ENCODE data around the gene MYL7.
A peak's percentile ranks its signal among the peaks of the same experiment; 100 is the strongest.

MYL7 gene

DNA sequence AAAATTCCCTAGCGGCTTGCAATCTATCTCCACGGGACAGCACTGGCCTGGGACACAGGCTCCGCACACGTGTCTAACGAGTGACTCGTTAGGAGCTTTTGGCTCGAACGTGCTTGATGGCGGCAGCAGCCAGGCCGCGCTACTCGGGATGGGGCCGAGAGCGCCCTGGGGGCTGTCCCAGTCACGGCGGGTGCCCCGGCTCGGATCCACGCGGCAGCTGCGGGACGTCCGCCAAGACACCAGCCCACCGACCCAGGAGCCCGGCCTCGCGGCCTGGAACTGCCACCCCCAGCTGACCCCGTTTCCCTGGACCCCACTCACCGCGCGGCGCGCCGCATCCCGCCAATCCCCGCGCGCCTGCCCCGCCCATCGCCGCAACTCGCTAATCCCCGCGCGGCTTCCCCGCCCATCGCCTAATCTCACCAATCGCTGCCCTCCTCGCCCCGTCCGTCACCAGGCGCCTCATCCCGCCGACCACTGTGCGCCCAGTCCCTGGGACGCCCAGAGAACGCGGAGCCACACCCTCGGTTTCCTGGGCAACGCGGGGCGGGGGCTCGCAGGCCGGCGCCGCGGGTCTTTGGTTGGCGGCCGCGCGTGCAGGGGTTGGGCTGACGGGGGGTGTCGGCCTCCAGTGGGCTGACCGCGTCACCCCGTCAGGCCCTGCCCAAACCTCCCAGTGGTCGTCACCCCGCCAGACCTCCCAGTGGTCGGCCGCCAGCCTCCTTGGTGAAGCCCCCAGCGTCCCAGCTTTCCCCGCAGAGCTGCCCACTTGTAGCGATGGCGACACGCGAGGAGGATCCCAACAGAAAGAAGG lies 17.7 kb downstream of the MYL7 start, which contains the start of gene POLD2:
POLD2 (minus strand) TSS at position 359 of the 814 bp plus-strand sequence. CDS start 1,495 bp downstream, outside the sequence.
- peaks cover 13% of the 10 kb centered on the region for H3K4me1 ChIP-seq (ENCODE audit: low read length)
- no peaks in the 10 kb centered on the region for H3K9me2 ChIP-seq (replicated peaks; ENCODE audit: insufficient read depth, low read length)
- H3K36me3 ChIP-seq (replicated peaks; ENCODE audit: insufficient read depth, low read length) = peaks cover 4% of the 10 kb centered on the region; the same call in 1 of the 2 replicates
- H2AFZ ChIP-seq (ENCODE audit: low read length) = peak within 1 kb of the TSS; percentile 99
- H3K27ac ChIP-seq (ENCODE audit: low read length) = peak within 1 kb of the TSS; percentile 28; the same call in 1 of the 2 replicates
- H3K27me3 ChIP-seq (replicated peaks; ENCODE audit: insufficient read depth, low read length) = no peaks in the 10 kb centered on the region
- no peak for TF ChIP-seq EZH2phosphoT487 (IDR thresholded peaks at IDR 0.05; ENCODE audit: low read length)
- no peak for TF ChIP-seq EZH2 (optimal IDR thresholded peaks at IDR 0.05; ENCODE audit: low read depth, low read length)
- TF ChIP-seq, protein P1, sequence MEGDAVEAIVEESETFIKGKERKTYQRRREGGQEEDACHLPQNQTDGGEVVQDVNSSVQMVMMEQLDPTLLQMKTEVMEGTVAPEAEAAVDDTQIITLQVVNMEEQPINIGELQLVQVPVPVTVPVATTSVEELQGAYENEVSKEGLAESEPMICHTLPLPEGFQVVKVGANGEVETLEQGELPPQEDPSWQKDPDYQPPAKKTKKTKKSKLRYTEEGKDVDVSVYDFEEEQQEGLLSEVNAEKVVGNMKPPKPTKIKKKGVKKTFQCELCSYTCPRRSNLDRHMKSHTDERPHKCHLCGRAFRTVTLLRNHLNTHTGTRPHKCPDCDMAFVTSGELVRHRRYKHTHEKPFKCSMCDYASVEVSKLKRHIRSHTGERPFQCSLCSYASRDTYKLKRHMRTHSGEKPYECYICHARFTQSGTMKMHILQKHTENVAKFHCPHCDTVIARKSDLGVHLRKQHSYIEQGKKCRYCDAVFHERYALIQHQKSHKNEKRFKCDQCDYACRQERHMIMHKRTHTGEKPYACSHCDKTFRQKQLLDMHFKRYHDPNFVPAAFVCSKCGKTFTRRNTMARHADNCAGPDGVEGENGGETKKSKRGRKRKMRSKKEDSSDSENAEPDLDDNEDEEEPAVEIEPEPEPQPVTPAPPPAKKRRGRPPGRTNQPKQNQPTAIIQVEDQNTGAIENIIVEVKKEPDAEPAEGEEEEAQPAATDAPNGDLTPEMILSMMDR (IDR thresholded peaks at IDR 0.05; ENCODE audit: low read length) = no peak
- no peaks in the 10 kb centered on the region for H3K9me3 ChIP-seq (replicated peaks; ENCODE audit: insufficient read depth, low read length)
- peak; percentile 98 for DNase-seq
- H3K4me3 ChIP-seq (ENCODE audit: low read length) = peak within 1 kb of the TSS; percentile 77
- H3K9ac ChIP-seq (ENCODE audit: low read length) = peak within 1 kb of the TSS; percentile 78
- no peaks in the 10 kb centered on the region for H4K20me1 ChIP-seq (ENCODE audit: insufficient read depth, low read length)
- H3K4me2 ChIP-seq (ENCODE audit: low read depth, low read length) = peak within 1 kb of the TSS; percentile 99
- H3K79me2 ChIP-seq (ENCODE audit: low read length) = peaks cover 44% of the 10 kb centered on the region
- no peaks in the 10 kb centered on the region for H3F3A ChIP-seq (ENCODE audit: insufficient read depth, low read length)

DNA sequence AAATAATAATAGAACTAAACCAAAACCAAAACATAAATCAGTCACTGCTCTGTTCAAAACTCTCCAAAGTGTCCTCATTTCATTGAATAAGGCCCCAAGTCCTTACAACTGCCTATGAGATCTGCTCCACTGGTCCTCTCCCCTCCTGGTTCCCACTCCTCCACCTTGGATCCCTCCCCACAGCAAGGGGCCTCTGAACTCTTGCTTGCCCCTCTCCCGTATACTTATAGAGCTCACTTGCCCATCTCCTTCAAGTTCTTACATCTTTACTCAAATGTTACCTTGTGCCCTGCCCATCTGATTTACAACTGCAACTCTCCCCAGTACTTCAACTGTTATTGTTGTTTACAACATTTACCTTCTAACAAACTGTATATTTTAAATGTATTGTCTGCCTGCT lies 18.6 kb downstream of the MYL7 start:
- H3K36me3 ChIP-seq (replicated peaks; ENCODE audit: insufficient read depth, low read length) = peaks cover 4% of the 10 kb centered on the region; the same call in 1 of the 2 replicates
- peaks cover 44% of the 10 kb centered on the region for H3K79me2 ChIP-seq (ENCODE audit: low read length)
- H3K9ac ChIP-seq (ENCODE audit: low read length) = peak overlapping the region; percentile 78
- no peaks in the 10 kb centered on the region for H3K9me3 ChIP-seq (replicated peaks; ENCODE audit: insufficient read depth, low read length)
- no peak overlapping the region for H3K27ac ChIP-seq (ENCODE audit: low read length)
- H4K20me1 ChIP-seq (ENCODE audit: insufficient read depth, low read length) = no peaks in the 10 kb centered on the region
- H3K27me3 ChIP-seq (replicated peaks; ENCODE audit: insufficient read depth, low read length) = no peaks in the 10 kb centered on the region
- TF ChIP-seq EZH2 (optimal IDR thresholded peaks at IDR 0.05; ENCODE audit: low read depth, low read length) (no peak), EZH2phosphoT487 (IDR thresholded peaks at IDR 0.05; ENCODE audit: low read length) (no peak)
- TF ChIP-seq, protein P1 (IDR thresholded peaks at IDR 0.05; ENCODE audit: low read length) = no peak
- H3K4me2 ChIP-seq (ENCODE audit: low read depth, low read length) = peak overlapping the region; percentile 93
- no peaks in the 10 kb centered on the region for H3F3A ChIP-seq (ENCODE audit: insufficient read depth, low read length)
- H3K4me1 ChIP-seq (ENCODE audit: low read length) = peaks cover 13% of the 10 kb centered on the region
- no peak for DNase-seq
- H3K4me3 ChIP-seq (ENCODE audit: low read length) = peak overlapping the region; percentile 77
- H3K9me2 ChIP-seq (replicated peaks; ENCODE audit: insufficient read depth, low read length) = no peaks in the 10 kb centered on the region
- 0 out of 2 replicates have a peak overlapping the region, but pooled peaks have one; percentile 18 for H2AFZ ChIP-seq (ENCODE audit: low read length)

DNA sequence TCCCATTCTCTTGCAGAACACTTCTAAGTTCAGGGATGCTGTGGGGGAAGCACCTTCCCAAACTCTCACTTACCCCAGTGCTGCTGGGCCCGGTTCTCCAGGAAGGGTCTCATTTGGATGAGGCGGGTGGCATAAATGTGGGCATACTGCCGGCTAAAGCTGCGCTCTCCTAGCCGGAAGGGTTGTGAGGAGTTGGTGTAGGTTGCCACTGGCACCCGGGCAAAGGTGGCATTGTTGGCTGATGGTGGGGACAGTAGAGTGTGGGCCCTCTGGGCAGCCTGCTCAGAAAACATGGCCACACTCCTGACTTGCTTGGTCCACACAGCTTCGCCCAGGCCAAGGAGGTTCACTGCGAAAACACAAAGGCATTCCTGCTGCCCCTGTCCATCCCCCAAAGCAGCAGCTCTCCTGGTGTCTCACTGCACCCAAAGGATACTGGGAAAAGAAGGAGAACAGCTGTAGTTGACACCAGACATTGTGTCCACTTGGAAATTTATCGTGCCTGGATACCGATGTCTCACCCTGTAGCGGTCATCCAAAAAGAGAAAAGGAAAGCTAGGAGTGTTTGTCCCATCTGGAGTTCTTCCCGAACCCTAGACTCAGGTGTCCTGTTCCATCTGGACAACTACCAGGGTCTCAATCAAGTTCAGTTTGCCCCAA lies 19.2 kb downstream of the MYL7 start:
- no peak overlapping the region for H3K27ac ChIP-seq (ENCODE audit: low read length)
- peaks cover 44% of the 10 kb centered on the region for H3K79me2 ChIP-seq (ENCODE audit: low read length)

More for the DNA sequence above, 19.2 kb downstream of the MYL7 start:
- H4K20me1 ChIP-seq (ENCODE audit: insufficient read depth, low read length) = no peaks in the 10 kb centered on the region
- no peaks in the 10 kb centered on the region for H3K9me2 ChIP-seq (replicated peaks; ENCODE audit: insufficient read depth, low read length)
- H3K4me1 ChIP-seq (ENCODE audit: low read length) = peaks cover 13% of the 10 kb centered on the region
- DNase-seq = no peak
- no peaks in the 10 kb centered on the region for H3K27me3 ChIP-seq (replicated peaks; ENCODE audit: insufficient read depth, low read length)
- H3F3A ChIP-seq (ENCODE audit: insufficient read depth, low read length) = no peaks in the 10 kb centered on the region
- no peaks in the 10 kb centered on the region for H3K9me3 ChIP-seq (replicated peaks; ENCODE audit: insufficient read depth, low read length)
- no peak overlapping the region for H2AFZ ChIP-seq (ENCODE audit: low read length)
- TF ChIP-seq EZH2phosphoT487 (IDR thresholded peaks at IDR 0.05; ENCODE audit: low read length) = no peak
- TF ChIP-seq, protein P1 (IDR thresholded peaks at IDR 0.05; ENCODE audit: low read length) = no peak
- no peak for TF ChIP-seq EZH2 (optimal IDR thresholded peaks at IDR 0.05; ENCODE audit: low read depth, low read length)
- peak overlapping the region; percentile 93; the same call in 1 of the 2 replicates for H3K4me2 ChIP-seq (ENCODE audit: low read depth, low read length)
- H3K4me3 ChIP-seq (ENCODE audit: low read length) = peak overlapping the region; percentile 77
- peaks cover 4% of the 10 kb centered on the region; the same call in 1 of the 2 replicates for H3K36me3 ChIP-seq (replicated peaks; ENCODE audit: insufficient read depth, low read length)
- no peak overlapping the region for H3K9ac ChIP-seq (ENCODE audit: low read length)

All from MM.1S (cell line).